Activated T-cell treated with anti-CD3 and anti-CD28 coated beads, Interleukin-2, amount 50 U/mL, for 4 hours (primary cell): ENCODE data around the gene ITGBL1. TPM values are rescaled to one million over a fixed set of nuclear protein-coding genes. Genes with fewer than 3 reads are reported as not detected.

ENCODE experiments used
- ATAC-seq, 2 donors: fragments of 200-7000 bp; cut with Tn5 transposase; one replicate each; pipeline ENCODE4 v1.10.0; 2021
- DNase-seq: peaks from one replicate; pipeline ENCODE4 v3.0.0-alpha.2; 2020
- H3K27me3 Mint-ChIP-seq: one replicate; pipeline ENCODE4 v1.8.0; 2021; ENCODE audit warnings: low read depth, mixed read lengths
- H3K36me3 Mint-ChIP-seq: one replicate; pipeline ENCODE4 v1.8.0; 2022; ENCODE audit warnings: mixed read lengths; ENCODE audit not compliant: insufficient read depth
- H3K4me1 Mint-ChIP-seq: one replicate; pipeline ENCODE4 v1.8.0; 2021; ENCODE audit warnings: low read depth, mixed read lengths
- H3K4me3 Mint-ChIP-seq: one replicate; pipeline ENCODE4 v1.8.0; 2021; ENCODE audit warnings: mild to moderate bottlenecking, moderate library complexity, mixed read lengths
- H3K9me3 Mint-ChIP-seq: one replicate; pipeline ENCODE4 v1.8.0; 2021; ENCODE audit warnings: mixed read lengths
- total RNA-seq, 3 donors: library from RNA; stranded (reverse); gene quantifications; one replicate each; pipeline ENCODE4 v1.2.1, GENCODE V29; 2021

ITGBL1 gene
- total RNA-seq, 3 donors from 2014 or later: 0.11 TPM; not detected in 2

GRCh38 chr13:101711307-101712025 lies 259.0 kb downstream of the ITGBL1 start:
- no peaks in the 10 kb centered on the region for H3K36me3 Mint-ChIP-seq
- no peaks in the 10 kb centered on the region for H3K9me3 Mint-ChIP-seq
- peaks cover 3% of the 10 kb centered on the region for H3K27me3 Mint-ChIP-seq
- no peak for DNase-seq
- H3K4me1 Mint-ChIP-seq: peaks cover 7% of the 10 kb centered on the region
- no peak overlapping the region for H3K4me3 Mint-ChIP-seq
- ATAC-seq: no peak

- no peaks in the 10 kb centered on the region for H3K36me3 Mint-ChIP-seq
- H3K9me3 Mint-ChIP-seq: no peaks in the 10 kb centered on the region
- peaks cover 1% of the 10 kb centered on the region for H3K4me1 Mint-ChIP-seq
These were observed 259.5 kb downstream of the ITGBL1 start for GRCh38 chr13:101712026-101712348.

GRCh38 chr13:101714195-101714594 lies 261.7 kb downstream of the ITGBL1 start:
- no peak for ATAC-seq

More at GRCh38 chr13:101712026-101712348, 259.5 kb downstream of the ITGBL1 start:
- peaks cover 3% of the 10 kb centered on the region for H3K27me3 Mint-ChIP-seq
- H3K4me3 Mint-ChIP-seq: no peak overlapping the region
- no peak for DNase-seq
- ATAC-seq: no peak

GRCh38 chr13:101717353-101717752 lies 264.9 kb downstream of the ITGBL1 start:
- no peaks in the 10 kb centered on the region for H3K36me3 Mint-ChIP-seq
- DNase-seq (no peak), ATAC-seq (no peak)
- no peaks in the 10 kb centered on the region for H3K9me3 Mint-ChIP-seq
- no peak overlapping the region for H3K4me3 Mint-ChIP-seq
- H3K27me3 Mint-ChIP-seq: peaks cover 4% of the 10 kb centered on the region
- no peaks in the 10 kb centered on the region for H3K4me1 Mint-ChIP-seq

More at GRCh38 chr13:101714195-101714594, 261.7 kb downstream of the ITGBL1 start:
- Mint-ChIP-seq H3K4me3 (no peak overlapping the region), H3K9me3 (no peaks in the 10 kb centered on the region), H3K27me3 (peaks cover 3% of the 10 kb centered on the region), H3K36me3 (no peaks in the 10 kb centered on the region), H3K4me1 (no peaks in the 10 kb centered on the region)
- no peak for DNase-seq

GRCh38 chr13:101718496-101718895 lies 266.0 kb downstream of the ITGBL1 start:
- Mint-ChIP-seq H3K4me1 (no peaks in the 10 kb centered on the region), H3K9me3 (no peaks in the 10 kb centered on the region)

GRCh38 chr13:101726681-101727080 lies 274.2 kb downstream of the ITGBL1 start:
- Mint-ChIP-seq H3K9me3 (no peaks in the 10 kb centered on the region), H3K27me3 (no peaks in the 10 kb centered on the region), H3K4me1 (no peaks in the 10 kb centered on the region), H3K36me3 (no peaks in the 10 kb centered on the region), H3K4me3 (no peak overlapping the region)
- DNase-seq: no peak
- ATAC-seq: no peak

More at GRCh38 chr13:101718496-101718895, 266.0 kb downstream of the ITGBL1 start:
- Mint-ChIP-seq H3K36me3 (no peaks in the 10 kb centered on the region), H3K4me3 (no peak overlapping the region), H3K27me3 (peaks cover 4% of the 10 kb centered on the region)
- ATAC-seq (no peak), DNase-seq (no peak)

GRCh38 chr13:101727118-101727517 lies 274.6 kb downstream of the ITGBL1 start:
- no peaks in the 10 kb centered on the region for H3K4me1 Mint-ChIP-seq
- H3K4me3 Mint-ChIP-seq: no peak overlapping the region
- no peaks in the 10 kb centered on the region for H3K36me3 Mint-ChIP-seq
- no peak for DNase-seq
- no peak for ATAC-seq
- no peaks in the 10 kb centered on the region for H3K9me3 Mint-ChIP-seq
- H3K27me3 Mint-ChIP-seq: no peaks in the 10 kb centered on the region

- H3K36me3 Mint-ChIP-seq: no peaks in the 10 kb centered on the region
- H3K4me1 Mint-ChIP-seq: no peaks in the 10 kb centered on the region
- no peak overlapping the region for H3K4me3 Mint-ChIP-seq
- no peaks in the 10 kb centered on the region for H3K27me3 Mint-ChIP-seq
- ATAC-seq (no peak), DNase-seq (no peak)
- H3K9me3 Mint-ChIP-seq: no peaks in the 10 kb centered on the region
These were observed 275.5 kb downstream of the ITGBL1 start for GRCh38 chr13:101728021-101728420.

GRCh38 chr13:101728615-101729014 lies 276.1 kb downstream of the ITGBL1 start:
- Mint-ChIP-seq H3K9me3 (no peaks in the 10 kb centered on the region), H3K4me1 (no peaks in the 10 kb centered on the region), H3K36me3 (no peaks in the 10 kb centered on the region), H3K4me3 (no peak overlapping the region), H3K27me3 (no peaks in the 10 kb centered on the region)
- ATAC-seq (no peak), DNase-seq (no peak)

- H3K9me3 Mint-ChIP-seq: no peaks in the 10 kb centered on the region
- H3K36me3 Mint-ChIP-seq: no peaks in the 10 kb centered on the region
- DNase-seq (no peak), ATAC-seq (no peak)
- no peaks in the 10 kb centered on the region for H3K27me3 Mint-ChIP-seq
- no peak overlapping the region for H3K4me3 Mint-ChIP-seq
- H3K4me1 Mint-ChIP-seq: no peaks in the 10 kb centered on the region
These were observed 278.0 kb downstream of the ITGBL1 start for GRCh38 chr13:101730420-101731000.

GRCh38 chr13:101736566-101736965 lies 284.1 kb downstream of the ITGBL1 start:
- H3K4me3 Mint-ChIP-seq: no peak overlapping the region
- no peaks in the 10 kb centered on the region for H3K9me3 Mint-ChIP-seq
- no peak for DNase-seq
- no peaks in the 10 kb centered on the region for H3K36me3 Mint-ChIP-seq
- no peaks in the 10 kb centered on the region for H3K27me3 Mint-ChIP-seq
- no peaks in the 10 kb centered on the region for H3K4me1 Mint-ChIP-seq
- ATAC-seq: no peak

- DNase-seq (no peak), ATAC-seq (no peak)
- H3K9me3 Mint-ChIP-seq: no peaks in the 10 kb centered on the region
- no peak overlapping the region for H3K4me3 Mint-ChIP-seq
- no peaks in the 10 kb centered on the region for H3K4me1 Mint-ChIP-seq
- H3K27me3 Mint-ChIP-seq: no peaks in the 10 kb centered on the region
- H3K36me3 Mint-ChIP-seq: no peaks in the 10 kb centered on the region
These were observed 285.9 kb downstream of the ITGBL1 start for GRCh38 chr13:101738336-101738735.

GRCh38 chr13:101739382-101740178 lies 287.1 kb downstream of the ITGBL1 start:
- no peaks in the 10 kb centered on the region for H3K4me1 Mint-ChIP-seq
- H3K36me3 Mint-ChIP-seq: no peaks in the 10 kb centered on the region
- DNase-seq: no peak
- H3K9me3 Mint-ChIP-seq: no peaks in the 10 kb centered on the region
- ATAC-seq: no peak
- H3K27me3 Mint-ChIP-seq: no peaks in the 10 kb centered on the region
- H3K4me3 Mint-ChIP-seq: no peak overlapping the region

- Mint-ChIP-seq H3K4me3 (no peak overlapping the region), H3K4me1 (no peaks in the 10 kb centered on the region), H3K36me3 (no peaks in the 10 kb centered on the region), H3K9me3 (no peaks in the 10 kb centered on the region), H3K27me3 (peaks cover 9% of the 10 kb centered on the region)
- DNase-seq (no peak), ATAC-seq (no peak)
These were observed 294.0 kb downstream of the ITGBL1 start for GRCh38 chr13:101746513-101746912.

GRCh38 chr13:101747039-101747438 lies 294.6 kb downstream of the ITGBL1 start:
- Mint-ChIP-seq H3K9me3 (no peaks in the 10 kb centered on the region), H3K4me3 (no peak overlapping the region), H3K27me3 (peaks cover 9% of the 10 kb centered on the region), H3K4me1 (no peaks in the 10 kb centered on the region), H3K36me3 (no peaks in the 10 kb centered on the region)
- ATAC-seq (no peak), DNase-seq (no peak)
